Pons (tissue), 1 donor: ENCODE data around the gene NME9.
A peak's percentile ranks its signal among the peaks of the same experiment; 100 is the strongest.

ENCODE experiments used
- DNase-seq: peaks from one replicate; pipeline ENCODE4 v3.0.0-alpha.2; 2016; ENCODE audit warnings: low spot score

Gene NME9

GRCh38 chr3:138332472-138333073 is 2.9 kb upstream of the NME9 start:
- peak; percentile 75 for DNase-seq

GRCh38 chr3:138331143-138331894 is 1.7 kb upstream of the NME9 start:
- DNase-seq: no peak

- DNase-seq: no peak
Observed at GRCh38 chr3:138329984-138330293, 288 bp upstream of the NME9 start.

- DNase-seq: peak; percentile 26
Observed at GRCh38 chr3:138328341-138328740, 1.3 kb downstream of the NME9 start.

GRCh38 chr3:138327831-138328230 is 1.8 kb downstream of the NME9 start:
- DNase-seq: no peak

GRCh38 chr3:138326866-138327595 is 2.6 kb downstream of the NME9 start:
- no peak for DNase-seq

GRCh38 chr3:138325990-138326389 is 3.7 kb downstream of the NME9 start:
- DNase-seq: no peak

GRCh38 chr3:138323971-138324370 is 5.7 kb downstream of the NME9 start:
- DNase-seq: no peak

GRCh38 chr3:138317687-138318086 is 12.0 kb downstream of the NME9 start:
- DNase-seq: no peak

GRCh38 chr3:138314751-138315150 is 14.9 kb downstream of the NME9 start:
- no peak for DNase-seq

GRCh38 chr3:138310494-138310893 is 19.2 kb downstream of the NME9 start:
- DNase-seq: no peak

GRCh38 chr3:138308783-138309182 is 20.9 kb downstream of the NME9 start:
- DNase-seq: no peak

GRCh38 chr3:138307899-138308298 is 21.8 kb downstream of the NME9 start:
- no peak for DNase-seq

- DNase-seq: peak; percentile 67
Observed at GRCh38 chr3:138303474-138303873, 26.2 kb downstream of the NME9 start.

GRCh38 chr3:138300647-138301046 is 29.0 kb downstream of the NME9 start:
- peak; percentile 42 for DNase-seq

- no peak for DNase-seq
Observed at GRCh38 chr3:138297876-138298275, 31.8 kb downstream of the NME9 start.

GRCh38 chr3:138297059-138297607 is 32.5 kb downstream of the NME9 start:
- DNase-seq: no peak

- no peak for DNase-seq
Observed at GRCh38 chr3:138296639-138297038, 33.0 kb downstream of the NME9 start.

GRCh38 chr3:138289701-138290100 is 40.0 kb downstream of the NME9 start:
- DNase-seq: no peak

GRCh38 chr3:138289260-138289659 is 40.4 kb downstream of the NME9 start:
- DNase-seq: no peak

- no peak for DNase-seq
Observed at GRCh38 chr3:138284957-138285477, 44.6 kb downstream of the NME9 start.

- no peak for DNase-seq
Observed at GRCh38 chr3:138284079-138284478, 45.6 kb downstream of the NME9 start.

- DNase-seq: no peak
Observed at GRCh38 chr3:138282836-138283235, 46.8 kb downstream of the NME9 start.
